Endothelial cell of umbilical vein (primary cell): ENCODE results near the gene ZHX3. TPM values are rescaled to one million over a fixed set of nuclear protein-coding genes. Genes with fewer than 3 reads are reported as not detected.

Source experiments
- BruUV-seq: library from RNA; stranded (reverse); fragments of 400-500 nt; replicated peaks from 2 replicates; lab custom pipeline; 2021; lab: Mats Ljungman, UMichigan
- CTCF ChIA-PET: fragments of 300-600, 350-600 bp; sonication (Branson Sonifier 250); formaldehyde crosslinking; loops from one replicate; lab custom pipeline; 2021; ENCODE audit warnings: antibody characterized with exemption, inconsistent platforms; lab: Charles Lee
- POLR2A ChIA-PET: fragments of 300-600, 350-600 bp; sonication (Branson Sonifier 250); formaldehyde crosslinking; loops from one replicate; lab custom pipeline; 2021; ENCODE audit warnings: antibody characterized with exemption, inconsistent platforms; lab: Charles Lee
- DNase-seq: peaks from one replicate; pipeline ENCODE4 v3.0.0-alpha.2; 2011; ENCODE audit warnings: low read depth, low spot score
- FAIRE-seq: peaks from 2 replicates; lab custom pipeline; 2011; peaks lifted over from hg19 to GRCh38; lab: Jason Lieb, UNC
- H2AFZ ChIP-seq: 2 replicates; pipeline ENCODE4 v1.6.0; 2012; ENCODE audit warnings: low read depth, low read length, control low read depth, inconsistent platforms
- H3K27ac ChIP-seq: 2 replicates; pipeline ENCODE4 v1.5.1; 2011; ENCODE audit warnings: low read depth, mild to moderate bottlenecking, control low read depth, low read length, moderate library complexity; ENCODE audit not compliant: insufficient read depth
- H3K27me3 ChIP-seq, 2 experiments: 2 replicates each; pipeline versions ENCODE4 v1.6.0 to v1.6.1; 2011; ENCODE audit warnings: low read length in 2 of 2, mixed read lengths in 1 of 2; ENCODE audit not compliant: control insufficient read depth in 2 of 2, insufficient read depth in 2 of 2
- H3K36me3 ChIP-seq, 2 experiments: 2 replicates in 1 of 2; 3 replicates in 1 of 2; pipeline ENCODE4 v1.5.1; 2011; ENCODE audit warnings: low read length in 2 of 2, mild to moderate bottlenecking in 1 of 2, moderate library complexity in 1 of 2; ENCODE audit not compliant: control insufficient read depth in 2 of 2, insufficient read depth in 2 of 2; ENCODE audit errors: extremely low read depth in 1 of 2
- H3K4me1 ChIP-seq: 3 replicates; pipeline ENCODE4 v1.5.1; 2011; ENCODE audit warnings: mild to moderate bottlenecking, low read length; ENCODE audit not compliant: control insufficient read depth, insufficient read depth; ENCODE audit errors: extremely low read depth
- H3K4me2 ChIP-seq: 2 replicates; pipeline ENCODE4 v1.6.1; 2011; ENCODE audit warnings: low read length, control low read depth, mixed read lengths; ENCODE audit not compliant: insufficient read depth
- H3K4me3 ChIP-seq, 3 experiments: fragments of 200-600 bp in 1 of 3; sonication (generic), shearing (Covaris generic) in 1 of 3; replicated peaks in 1 of 3; 2 replicates each; pipeline ENCODE4 v1.5.1; 2011 to 2016; ENCODE audit warnings: control low read depth in 3 of 3, low read length in 3 of 3, mild to moderate bottlenecking in 2 of 3, inconsistent platforms in 1 of 3, low read depth in 1 of 3, moderate library complexity in 1 of 3; ENCODE audit not compliant: insufficient read depth in 1 of 3
- H3K79me2 ChIP-seq: 2 replicates; pipeline ENCODE4 v1.6.0; 2012; ENCODE audit warnings: low read length, inconsistent platforms; ENCODE audit not compliant: control insufficient read depth, insufficient read depth
- H3K9ac ChIP-seq: replicated peaks from 2 replicates; pipeline ENCODE3; 2011; ENCODE audit warnings: low read length, control low read depth; ENCODE audit not compliant: insufficient read depth; ENCODE audit errors: extremely low read depth
- H3K9me1 ChIP-seq: replicated peaks from 3 replicates; pipeline ENCODE4 v1.6.0; 2011; ENCODE audit warnings: mild to moderate bottlenecking, low read length; ENCODE audit not compliant: control insufficient read depth, insufficient read depth; ENCODE audit errors: extremely low read depth
- H3K9me3 ChIP-seq: replicated peaks from 2 replicates; pipeline ENCODE4 v1.5.1; 2012; ENCODE audit warnings: low read length, inconsistent platforms; ENCODE audit not compliant: control insufficient read depth, insufficient read depth
- H4K20me1 ChIP-seq: replicated peaks from 2 replicates; pipeline ENCODE3; 2011; ENCODE audit warnings: mild to moderate bottlenecking, low read length; ENCODE audit not compliant: control insufficient read depth, insufficient read depth; ENCODE audit errors: extremely low read depth
- CTCF ChIP-seq, 2 donors: IDR thresholded peaks; 1 replicate in 1 of 2; 2 replicates in 1 of 2; pipeline ENCODE4 v1.5.1; 2011; ENCODE audit warnings: low read length in 2 of 2, mild to moderate bottlenecking in 2 of 2, moderate library complexity in 2 of 2, control low read depth in 1 of 2, inconsistent platforms in 1 of 2, low read depth in 1 of 2; ENCODE audit not compliant: insufficient read depth in 1 of 2; ENCODE audit errors: extremely low read depth in 1 of 2
- EZH2 ChIP-seq: IDR thresholded peaks from 2 replicates; pipeline ENCODE4 v1.6.1; 2012; ENCODE audit warnings: borderline replicate concordance, low read depth, mild to moderate bottlenecking, moderate library complexity, low read length, inconsistent platforms; ENCODE audit not compliant: severe bottlenecking
- FOS ChIP-seq: IDR thresholded peaks from 2 replicates; pipeline ENCODE4 v1.6.1; 2011; ENCODE audit warnings: mild to moderate bottlenecking, low read length, moderate library complexity, borderline replicate concordance; ENCODE audit not compliant: insufficient read depth
- GATA2 ChIP-seq: IDR thresholded peaks from 2 replicates; pipeline ENCODE4 v1.7.0; 2011; ENCODE audit warnings: low read depth, mild to moderate bottlenecking, moderate library complexity, mixed read lengths, low read length; ENCODE audit not compliant: insufficient read length, insufficient read depth
- JUN ChIP-seq: IDR thresholded peaks from 2 replicates; pipeline ENCODE4 v1.6.1; 2011; ENCODE audit warnings: borderline replicate concordance, low read depth; ENCODE audit not compliant: insufficient read length, insufficient read depth
- MYC ChIP-seq: IDR thresholded peaks from one replicate; pipeline ENCODE4 v1.6.1; 2011; ENCODE audit warnings: mild to moderate bottlenecking, low read depth, low read length
- POLR2A ChIP-seq: IDR thresholded peaks from 2 replicates; pipeline ENCODE4 v1.6.1; 2012; ENCODE audit warnings: low read depth, mild to moderate bottlenecking, control low read depth, low read length
- POLR2AphosphoS5 ChIP-seq: IDR thresholded peaks from 2 replicates; pipeline ENCODE4 v1.6.1; 2012; ENCODE audit warnings: low read depth, mild to moderate bottlenecking, control low read depth, low read length, moderate library complexity; ENCODE audit not compliant: insufficient read depth
- dilution Hi-C: fragments of 300-500 bp; cut with MboI; formaldehyde crosslinking; loops from one replicate; pipeline ENCODE4 v1.15.0; 2019; ENCODE audit warnings: low sequenced_read_pairs; ENCODE audit not compliant: extremely low pct_ligation_motif_present
- intact Hi-C: fragments of 100-400 bp; cut with micrococcal nuclease; formaldehyde crosslinking; loops from one replicate; pipeline ENCODE4 v1.10.0; 2022
- polyA plus RNA-seq, 4 experiments: library from polyadenylated mRNA; depleted of rRNA in 3 of 4; stranded (reverse) in 3 of 4; unstranded in 1 of 4; fragments of >200 nt; gene quantifications; 2 replicates each; pipeline versions ENCODE4 v1.2.1 to v1.2.3, GENCODE V29; 2011 to 2012; ENCODE audit warnings: missing spikeins in 1 of 4
- total RNA-seq: library from RNA; stranded (reverse); gene quantifications from 2 replicates; pipeline ENCODE4 v1.2.3, GENCODE V29; 2021
- TF ChIP-seq, protein P1 (sequence below): IDR thresholded peaks from 2 replicates; pipeline ENCODE4 v1.6.1; 2011; ENCODE audit not compliant: insufficient read depth, insufficient read length

The ZHX3 gene
- total and polyA plus RNA-seq, 2 donors (not counting 3 experiments of a cell fraction or from before 2014, with no cell fraction given) = 7.4 to 17.8 TPM

DNA sequence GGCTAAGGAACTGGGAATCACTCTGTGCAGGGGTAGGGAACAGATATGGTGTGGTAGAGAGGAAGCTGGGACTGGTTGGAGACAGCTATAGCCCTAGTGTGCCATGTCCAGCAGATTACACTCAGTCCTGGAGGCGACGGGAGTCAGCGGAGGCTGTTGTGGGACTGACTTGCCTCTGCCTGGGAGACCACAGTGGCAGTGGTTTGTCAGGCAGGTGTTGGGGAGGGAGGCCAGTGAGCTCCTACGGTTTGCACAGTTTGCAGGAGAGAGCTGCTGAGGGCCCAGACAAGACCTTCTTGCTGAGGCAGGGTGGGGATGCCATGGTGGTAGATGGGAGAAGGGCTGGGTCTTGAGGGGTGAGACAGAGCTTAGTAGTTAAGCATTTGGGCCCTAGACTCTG is 175.3 kb downstream of the ZHX3 start:
- TF ChIP-seq POLR2AphosphoS5 = no peak
- no peak for TF ChIP-seq GATA2
- TF ChIP-seq, protein P1, sequence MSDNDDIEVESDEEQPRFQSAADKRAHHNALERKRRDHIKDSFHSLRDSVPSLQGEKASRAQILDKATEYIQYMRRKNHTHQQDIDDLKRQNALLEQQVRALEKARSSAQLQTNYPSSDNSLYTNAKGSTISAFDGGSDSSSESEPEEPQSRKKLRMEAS = no peak
- no peak for TF ChIP-seq POLR2A
- no peak for TF ChIP-seq JUN
- H3K9ac ChIP-seq = no peak overlapping the region
- no peak overlapping the region for H3K4me2 ChIP-seq
- peaks cover 97% of the 10 kb centered on the region for H3K79me2 ChIP-seq
- H2AFZ ChIP-seq = no peak overlapping the region
- no TSS peak for BruUV-seq
- intact Hi-C loops (loop anchor here (10.0 kb wide), 1 partner anchor 553 kb away; no protein-coding TSS in a partner anchor), dilution Hi-C loops (no loop called here)
- peaks cover 0 to 4% of the 10 kb centered on the region in 2 experiments for H3K36me3 ChIP-seq
- ChIA-PET CTCF (interaction anchor here (1.1 to 2.9 kb wide), 7 partner anchors 9 to 198 kb away, joined by 3 to 19 read pairs (median 5); partner anchors contain the start of gene LPIN3), POLR2A (interaction anchor here (0.6 to 0.8 kb wide), 2 partner anchors 8 to 267 kb away, joined by 3 read pairs; no protein-coding TSS in a partner anchor)
- DNase-seq (no peak), FAIRE-seq (no peak)
- H3K9me1 ChIP-seq = no peaks in the 10 kb centered on the region
- H4K20me1 ChIP-seq = no peaks in the 10 kb centered on the region
- H3K4me3 ChIP-seq = no peak overlapping the region
- no peaks in the 10 kb centered on the region for H3K9me3 ChIP-seq
- peaks cover 73% of the 10 kb centered on the region for H3K4me1 ChIP-seq
- H3K27me3 ChIP-seq = no peaks in the 10 kb centered on the region
- H3K27ac ChIP-seq = peak overlapping the region; percentile 86

GRCh38 chr20:41141153-41141815 is 176.2 kb downstream of the ZHX3 start:
- peak; percentile 86 for DNase-seq
- peak; percentile 92 for FAIRE-seq
- H3K27me3 ChIP-seq = no peaks in the 10 kb centered on the region
- H3K79me2 ChIP-seq = peaks cover 87% of the 10 kb centered on the region
- CTCF ChIA-PET = interaction anchor here (1.1 to 2.9 kb wide), 8 partner anchors 9 to 199 kb away, joined by 3 to 19 read pairs (median 5); partner anchors contain the start of gene LPIN3
- POLR2A ChIA-PET = interaction anchor here (0.6 kb wide), 1 partner anchor 268 kb away, joined by 3 read pairs; no protein-coding TSS in a partner anchor
- H3K9me3 ChIP-seq = no peaks in the 10 kb centered on the region
- TF ChIP-seq FOS = no peak
- peak; percentile 73 for TF ChIP-seq POLR2AphosphoS5
- TF ChIP-seq, protein P1 = peak; percentile 41
- TF ChIP-seq MYC = peak; percentile 79
- no peak for TF ChIP-seq CTCF (IDR thresholded peaks at IDR 0.05; ENCODE audit: extremely low read depth in 1 of 2, insufficient read depth in 1 of 2, low read depth in 1 of 2, low read length in 2 of 2)
- peak; percentile 32 for TF ChIP-seq POLR2A
- TF ChIP-seq EZH2 = no peak
- no peak for TF ChIP-seq GATA2
- peak; percentile 62 for TF ChIP-seq JUN
- H3K4me1 ChIP-seq = peaks cover 67% of the 10 kb centered on the region
- dilution Hi-C loops (no loop called here), intact Hi-C loops (loop anchor here (1.0 to 10.0 kb wide), 2 partner anchors 9 to 554 kb away; no protein-coding TSS in a partner anchor)
- H3K36me3 ChIP-seq = peaks cover 0 to 4% of the 10 kb centered on the region in 2 experiments
- no peaks in the 10 kb centered on the region for H4K20me1 ChIP-seq
- no peak overlapping the region for H2AFZ ChIP-seq
- peak overlapping the region; percentile 86 for H3K27ac ChIP-seq
- TSS peak; percentile 64 for BruUV-seq
- H3K9ac ChIP-seq = peak overlapping the region; percentile 68
- no peak overlapping the region for H3K4me3 ChIP-seq
- H3K9me1 ChIP-seq = no peaks in the 10 kb centered on the region
- H3K4me2 ChIP-seq = peak overlapping the region; percentile 49
